GM23338 (cell line): Measurements from ENCODE around the gene C1QTNF8.

Experiments
- CREB1 ChIP-seq: fragments of 250-450 bp; sonication (Bioruptor Pico); IDR thresholded peaks from 2 replicates; pipeline ENCODE4 v1.5.0; 2020; ENCODE audit warnings: low read depth, mild to moderate bottlenecking, moderate library complexity
- CTCF ChIP-seq, 2 experiments: fragments of 200-600 bp in 1 of 2; sonication (generic) in 1 of 2; conservative IDR thresholded peaks; 2 replicates each; pipeline versions ENCODE4 v1.5.1 to v1.6.1; 2016 to 2017; ENCODE audit warnings: antibody characterized with exemption in 2 of 2, low read depth in 2 of 2, mild to moderate bottlenecking in 2 of 2, moderate library complexity in 1 of 2
- ETS1 ChIP-seq: IDR thresholded peaks from 2 replicates; pipeline ENCODE4 v1.6.1; 2016; ENCODE audit warnings: antibody characterized with exemption
- EZH2 ChIP-seq: fragments of 200-600 bp; sonication (generic); IDR thresholded peaks from one replicate; pipeline ENCODE4 v1.8.0; 2017; ENCODE audit warnings: antibody characterized with exemption, mild to moderate bottlenecking, low read depth; ENCODE audit not compliant: unreplicated experiment
- EZH2phosphoT487 ChIP-seq: fragments of 200-600 bp; sonication (generic); IDR thresholded peaks from one replicate; pipeline ENCODE4 v1.8.1; 2018; ENCODE audit warnings: antibody characterized with exemption; ENCODE audit not compliant: unreplicated experiment
- JUNB ChIP-seq: IDR thresholded peaks from one replicate; pipeline ENCODE4 v1.6.1; 2016; ENCODE audit warnings: antibody characterized with exemption; ENCODE audit not compliant: unreplicated experiment
- NANOG ChIP-seq: IDR thresholded peaks from 2 replicates; pipeline ENCODE4 v1.6.1; 2016; ENCODE audit warnings: antibody characterized with exemption, borderline replicate concordance
- POLR2AphosphoS5 ChIP-seq: IDR thresholded peaks from 2 replicates; pipeline ENCODE4 v1.6.1; 2016; ENCODE audit warnings: antibody characterized with exemption, low read depth
- REST ChIP-seq: IDR thresholded peaks from one replicate; pipeline ENCODE4 v1.6.1; 2018; ENCODE audit warnings: antibody characterized with exemption; ENCODE audit not compliant: unreplicated experiment
- ZNF331 ChIP-seq: fragments of 250-450 bp; sonication (Bioruptor Pico); IDR thresholded peaks from 2 replicates; pipeline ENCODE4 v1.5.0; 2020; ENCODE audit warnings: low read depth, mild to moderate bottlenecking, moderate library complexity

GRCh38 chr16:1109648-1110047, 13.6 kb upstream of the C1QTNF8 start:
- TF ChIP-seq CTCF (conservative IDR thresholded peaks at IDR 0.05; ENCODE audit: low read depth in 2 of 2) (no peak), EZH2 (no peak), POLR2AphosphoS5 (no peak), CREB1 (CRISPR knock-in tag) (no peak), ETS1 (no peak), JUNB (no peak), EZH2phosphoT487 (no peak), REST (no peak), ZNF331 (no peak), NANOG (no peak)
